ENCODE results near the gene COIL. TPM values are rescaled to one million over a fixed set of nuclear protein-coding genes. Genes with fewer than 3 reads are reported as not detected.
"Not testable (repeated sequence)": the region's sequence is repeated elsewhere in the genome, so short reads cannot be mapped to it uniquely, and the experiment has no call there.

Gene COIL
- total RNA-seq, 2 donors from 2014 or later = 11.6 to 12.5 TPM

DNA sequence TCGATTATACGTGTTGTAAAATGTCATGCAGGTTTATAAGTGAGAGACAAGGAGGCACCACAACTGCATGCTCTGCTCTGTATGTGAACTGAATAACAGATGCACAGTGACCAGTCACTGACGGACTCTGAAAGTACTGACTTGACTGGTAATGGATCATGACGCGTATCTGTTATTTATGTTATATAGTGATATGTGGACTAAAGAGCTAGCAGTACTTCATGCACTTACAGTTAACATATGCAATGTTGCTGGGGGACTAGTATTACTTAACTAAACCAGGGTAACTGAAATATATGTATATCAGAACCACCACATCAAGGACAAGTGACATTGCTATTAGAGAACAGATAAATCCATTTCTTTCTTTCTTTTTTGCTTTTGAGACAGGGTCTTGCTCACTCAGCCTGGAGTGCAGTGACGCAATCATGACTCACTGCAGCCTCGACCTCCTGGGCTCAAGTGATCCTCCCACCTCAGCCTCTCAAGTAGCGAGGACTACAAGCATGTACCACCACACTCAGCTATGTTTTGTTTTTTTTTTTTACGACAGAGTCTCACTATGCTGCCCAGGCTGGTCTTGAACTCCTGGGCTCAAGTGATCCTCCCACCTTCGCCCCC is 17.2 kb downstream of the COIL start:
- ATAC-seq (no peak), DNase-seq (no peak)
- intact Hi-C loops (cut with DNase I, micrococcal nuclease) = loop anchor here (5.0 to 10.0 kb wide), 2 partner anchors 46 to 119 kb away; no protein-coding TSS in a partner anchor

DNA sequence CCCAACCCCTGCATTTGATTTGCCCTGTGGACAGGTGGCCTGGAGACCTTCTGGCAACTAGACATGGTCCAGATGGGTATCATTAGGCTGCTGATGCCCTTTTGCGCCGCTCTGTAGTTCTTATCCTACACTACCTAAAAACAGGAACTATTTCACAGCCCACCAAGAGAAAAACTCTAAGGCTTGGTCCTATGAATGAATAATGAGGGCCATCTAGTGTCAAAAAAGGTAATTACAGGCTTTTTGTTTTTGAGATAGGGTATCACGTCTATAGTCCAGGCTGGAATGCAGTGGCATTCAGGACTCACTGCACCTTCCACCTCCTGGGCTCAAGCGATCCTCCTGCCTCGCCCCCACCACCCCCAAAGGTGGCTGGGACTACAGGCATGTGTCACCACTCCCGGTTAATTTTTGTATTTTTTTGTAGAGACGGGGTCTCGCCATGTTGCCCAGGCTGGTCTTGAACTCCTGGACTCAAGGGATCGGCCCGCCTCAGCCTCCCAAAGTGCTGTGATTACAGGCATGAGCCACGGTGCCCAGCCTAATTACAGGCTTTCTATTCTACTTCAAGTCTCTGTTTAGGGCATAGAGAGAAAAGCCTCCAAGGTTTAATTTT is 20.9 kb downstream of the COIL start:
- ATAC-seq = peak; percentile 66
- no peak for DNase-seq
- intact Hi-C loops (cut with DNase I, micrococcal nuclease) = loop anchor here (5.0 to 10.0 kb wide), 3 partner anchors 43 to 123 kb away; no protein-coding TSS in a partner anchor

DNA sequence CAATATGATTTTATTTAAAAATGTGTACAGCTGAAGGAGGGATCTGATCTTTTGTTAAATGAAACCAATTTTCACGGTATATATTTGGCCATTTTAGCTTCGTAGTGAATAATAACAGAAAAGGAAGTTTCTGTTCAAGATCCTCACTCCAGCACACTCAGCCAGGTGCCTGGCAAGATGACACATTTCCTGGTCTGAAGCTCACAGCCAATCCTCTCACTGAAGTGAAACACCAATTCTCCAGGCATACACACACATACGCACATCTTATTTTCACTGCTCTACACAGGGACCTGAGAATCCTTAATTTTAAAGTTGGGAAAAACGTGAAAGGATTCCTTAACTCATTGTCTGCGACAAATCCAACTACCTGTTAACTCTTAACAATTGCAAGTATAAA is 22.6 kb downstream of the COIL start:
- not testable (repeated sequence) for DNase-seq, ATAC-seq
- intact Hi-C loops (cut with DNase I, micrococcal nuclease) = loop anchor here in 1 of 2 donors (5.0 kb wide), 1 partner anchor 121 kb away; no protein-coding TSS in a partner anchor

GRCh38 chr17:56937687-56938086 is 23.2 kb downstream of the COIL start:
- intact Hi-C loops (cut with DNase I, micrococcal nuclease) = loop anchor here in 1 of 2 donors (5.0 kb wide), 1 partner anchor 120 kb away; no protein-coding TSS in a partner anchor

DNA sequence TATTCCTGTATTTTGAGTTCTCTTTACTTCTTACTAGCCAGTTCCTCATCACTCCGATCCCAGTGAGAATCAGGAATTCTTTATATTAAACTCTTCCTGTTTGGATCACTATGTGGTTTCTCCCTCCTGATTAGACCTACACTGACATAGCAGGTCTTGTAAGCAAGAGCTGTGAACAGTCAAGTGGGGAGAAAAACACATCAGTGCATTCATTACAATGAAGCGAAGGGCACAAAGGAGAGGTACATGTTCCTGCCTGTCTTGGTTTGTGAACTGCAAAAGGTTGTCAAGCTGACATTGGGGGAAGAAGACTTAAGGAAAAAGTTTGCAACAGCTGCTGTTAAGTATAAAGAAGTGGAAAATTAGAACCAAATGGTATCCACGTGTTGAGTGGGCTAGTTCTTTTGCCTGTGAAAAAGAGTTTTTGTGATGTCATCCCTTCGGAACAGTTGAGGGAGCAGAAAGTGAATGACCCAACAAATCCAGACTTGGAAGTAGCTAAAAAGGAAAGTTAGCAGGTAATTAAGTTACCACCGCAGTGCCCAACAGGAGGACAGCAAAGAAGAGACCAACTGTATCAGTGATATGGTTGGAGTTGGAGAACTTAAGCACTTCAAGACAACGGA is 24.0 kb downstream of the COIL start:
- intact Hi-C loops (cut with DNase I, micrococcal nuclease) = loop anchor here in 1 of 2 donors (5.0 kb wide), 1 partner anchor 120 kb away; no protein-coding TSS in a partner anchor
- no peak for ATAC-seq

More at GRCh38 chr17:56937687-56938086, 23.2 kb downstream of the COIL start:
- no peak for ATAC-seq
- no peak for DNase-seq

DNA sequence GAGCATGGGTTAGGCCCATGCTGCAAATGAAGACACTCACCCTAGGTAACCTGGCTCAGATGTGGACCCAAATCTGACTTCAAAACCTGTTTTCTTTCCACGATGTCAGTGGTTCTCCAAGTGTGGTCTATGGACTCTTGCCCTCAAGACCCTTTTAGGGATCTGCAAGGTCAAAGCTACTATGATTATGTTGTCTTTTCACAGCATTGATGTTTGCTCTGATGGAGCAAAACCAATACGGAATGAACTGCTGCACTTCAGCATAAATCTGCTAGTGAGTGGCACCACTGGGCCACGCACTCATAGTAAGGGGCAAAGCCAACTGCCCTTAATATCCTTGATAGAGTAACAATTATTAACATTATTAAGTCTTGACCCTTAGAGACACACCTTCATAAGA is 25.4 kb downstream of the COIL start:
- DNase-seq = no peak
- intact Hi-C loops (cut with DNase I, micrococcal nuclease) = loop anchor here in 1 of 2 donors (5.0 kb wide), 1 partner anchor 118 kb away; no protein-coding TSS in a partner anchor
- ATAC-seq = no peak

More for the DNA sequence above, 24.0 kb downstream of the COIL start:
- DNase-seq = no peak

DNA sequence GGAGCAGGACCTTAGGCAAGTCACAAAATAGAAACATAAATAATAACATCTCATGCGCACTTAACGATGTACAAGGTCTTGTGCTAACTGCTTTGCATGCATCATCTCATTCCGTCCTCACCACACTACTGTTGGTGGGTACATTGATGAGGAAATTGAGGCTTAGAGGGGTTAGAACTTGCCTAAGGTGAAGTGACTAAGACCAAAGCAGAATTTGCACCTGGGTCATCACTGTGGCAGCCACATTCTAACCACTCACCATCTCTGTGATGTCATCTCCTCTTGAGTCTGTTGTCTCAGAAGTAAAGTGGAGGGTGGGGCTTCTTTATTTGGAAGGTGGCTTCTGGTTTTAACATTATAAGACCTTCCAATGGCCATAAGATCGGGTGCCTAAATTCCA is 26.6 kb downstream of the COIL start:
- ATAC-seq (no peak), DNase-seq (no peak)
- intact Hi-C loops (cut with DNase I, micrococcal nuclease) = no loop called here

GRCh38 chr17:56933868-56934267 is 27.0 kb downstream of the COIL start:
- intact Hi-C loops (cut with DNase I, micrococcal nuclease) = no loop called here

GRCh38 chr17:56933151-56933745 is 27.6 kb downstream of the COIL start:
- ATAC-seq (no peak), DNase-seq (no peak)
- intact Hi-C loops (cut with DNase I, micrococcal nuclease) = no loop called here

More at GRCh38 chr17:56933868-56934267, 27.0 kb downstream of the COIL start:
- DNase-seq (no peak), ATAC-seq (no peak)

GRCh38 chr17:56930739-56931337 is 30.0 kb downstream of the COIL start:
- intact Hi-C loops (cut with DNase I, micrococcal nuclease) = no loop called here
- no peak for DNase-seq
- no peak for ATAC-seq

DNA sequence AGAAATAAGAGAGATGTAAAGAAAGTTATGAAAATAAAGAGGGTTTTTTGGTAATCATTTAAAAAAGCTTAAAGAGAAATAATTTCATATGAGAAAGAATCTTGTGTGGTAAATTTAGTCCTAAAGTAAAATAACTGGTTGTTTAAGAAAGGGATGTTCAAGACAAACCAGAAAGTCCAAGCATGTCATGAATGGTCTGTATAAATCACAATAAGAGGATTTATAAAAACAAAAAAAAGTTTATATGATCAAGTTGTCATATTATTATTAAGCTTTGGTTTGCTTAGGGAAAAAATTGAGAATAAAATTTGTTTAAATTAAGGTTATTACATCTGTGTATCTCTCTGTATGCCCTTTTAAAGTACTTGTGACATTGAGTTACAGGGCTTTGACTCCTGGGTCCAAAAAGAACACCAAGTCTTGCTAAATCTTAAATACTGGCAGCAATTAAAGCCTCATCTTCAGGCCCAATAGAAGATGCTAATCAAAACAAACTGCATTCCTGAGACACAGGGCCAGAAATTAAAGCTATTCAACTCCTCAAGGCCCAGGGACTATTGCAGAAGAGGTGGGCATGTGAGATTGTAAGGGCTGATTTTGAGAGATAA is 31.4 kb downstream of the COIL start:
- intact Hi-C loops (cut with DNase I, micrococcal nuclease) = no loop called here
- DNase-seq = no peak
- ATAC-seq = no peak

GRCh38 chr17:56928586-56928985 is 32.3 kb downstream of the COIL start:
- ATAC-seq = no peak
- intact Hi-C loops (cut with DNase I, micrococcal nuclease) = no loop called here
- DNase-seq = no peak

DNA sequence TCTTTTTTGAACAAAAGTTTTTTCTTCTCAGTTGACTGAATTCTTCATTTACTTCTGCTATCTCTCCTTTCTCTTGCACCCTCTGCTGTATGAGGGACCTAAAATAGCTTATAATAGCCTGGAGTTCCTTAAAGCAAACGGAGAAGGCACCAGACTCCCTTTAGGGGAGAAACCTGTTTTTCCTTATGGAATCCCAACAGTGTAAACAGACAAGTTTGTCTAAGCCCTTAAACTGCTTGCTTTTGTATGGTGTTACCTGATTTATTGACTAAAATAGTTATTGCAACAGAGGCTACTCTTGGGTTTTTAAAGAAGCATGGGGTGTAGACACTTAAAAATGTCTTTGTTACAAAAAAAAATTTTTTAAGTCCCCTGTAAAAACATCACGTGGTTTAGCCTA is 34.1 kb downstream of the COIL start:
- no peak for ATAC-seq
- DNase-seq = no peak
- intact Hi-C loops (cut with DNase I, micrococcal nuclease) = no loop called here

GRCh38 chr17:56926270-56926669 is 34.6 kb downstream of the COIL start:
- DNase-seq (no peak), ATAC-seq (no peak)
- intact Hi-C loops (cut with DNase I, micrococcal nuclease) = no loop called here

- intact Hi-C loops (cut with DNase I, micrococcal nuclease) = no loop called here
- no peak for DNase-seq
Measured at GRCh38 chr17:56925088-56925487, 35.8 kb downstream of the COIL start.

GRCh38 chr17:56919717-56920116 is 41.1 kb downstream of the COIL start:
- no peak for DNase-seq
- intact Hi-C loops (cut with DNase I, micrococcal nuclease) = no loop called here

More at GRCh38 chr17:56925088-56925487, 35.8 kb downstream of the COIL start:
- ATAC-seq = no peak

GRCh38 chr17:56918916-56919315 is 41.9 kb downstream of the COIL start:
- intact Hi-C loops (cut with DNase I, micrococcal nuclease) = no loop called here
- no peak for DNase-seq
- ATAC-seq = no peak

More at GRCh38 chr17:56919717-56920116, 41.1 kb downstream of the COIL start:
- ATAC-seq = no peak

DNA sequence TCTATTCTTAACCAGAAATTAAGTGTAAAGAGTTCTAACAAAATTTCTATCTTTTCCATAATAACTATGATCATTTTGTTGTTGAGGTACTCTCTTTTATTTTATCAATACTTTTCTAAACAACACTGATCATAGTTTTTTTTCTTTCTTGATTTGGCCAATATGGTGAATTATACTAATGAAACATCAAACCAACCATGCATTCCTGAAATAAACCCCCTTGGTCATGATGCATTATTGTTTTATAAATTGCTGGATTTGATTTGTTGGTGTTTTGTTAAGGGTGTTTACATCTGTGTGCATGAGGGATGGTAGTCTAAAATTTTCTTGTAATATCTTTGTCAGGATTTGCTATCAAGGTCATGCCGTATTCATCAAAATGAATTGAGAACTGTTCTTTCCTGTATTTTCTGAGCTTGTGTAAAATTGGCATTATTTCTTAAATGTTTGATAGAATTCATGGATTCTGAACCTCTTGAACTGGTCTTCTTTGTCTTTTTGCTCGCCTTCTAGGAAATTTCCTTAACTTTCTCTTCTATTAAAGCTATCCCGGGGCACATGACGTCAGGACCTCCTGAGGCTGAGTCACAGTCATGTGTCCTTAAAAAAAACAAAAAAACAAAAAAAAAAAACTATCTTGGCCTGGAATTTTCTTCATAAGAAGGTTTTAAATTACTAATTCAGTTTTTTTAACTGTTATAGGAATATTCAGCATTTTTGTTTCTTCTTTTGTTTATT is 43.1 kb downstream of the COIL start:
- DNase-seq (no peak), ATAC-seq (no peak)
- intact Hi-C loops (cut with DNase I, micrococcal nuclease) = no loop called here

Measured in left colon (tissue), 2 donors.